Measurements from ENCODE around the gene MATCAP1. TPM values are rescaled to one million over a fixed set of nuclear protein-coding genes. Genes with fewer than 3 reads are reported as not detected.

Gene MATCAP1
- total and polyA plus RNA-seq, 2 of the 8 experiments (the other 6 are each of a cell fraction or from before 2014, with no cell fraction given): 22.9 to 27.5 TPM

GRCh38 chr16:67184453-67184994, 761 bp upstream of the MATCAP1 start:
- H3K27me3 ChIP-seq (replicated peaks in 1 of 4; ENCODE audit: control insufficient read depth in 3 of 4, extremely low read depth in 1 of 4, insufficient read depth in 3 of 4, low read length in 3 of 4): peaks cover 8 to 32% (median 19%) of the 10 kb centered on the region in 4 experiments
- H4K91ac ChIP-seq (replicated peaks; ENCODE audit: insufficient read length, low read length): no peak overlapping the region
- peaks cover 13% of the 10 kb centered on the region; the same call in 1 of the 2 replicates for H3K23me2 ChIP-seq (ENCODE audit: low read depth, low read length)
- peaks cover 0 to 17% (median 10%) of the 10 kb centered on the region in 4 experiments; a peak in 5 of 7 replicates for H3K4me1 ChIP-seq (replicated peaks in 1 of 4; ENCODE audit: control insufficient read depth in 3 of 4, insufficient read depth in 4 of 4, low read length in 3 of 4)
- H2BK12ac ChIP-seq (ENCODE audit: low read depth, low read length): no peak overlapping the region
- H3K23ac ChIP-seq (ENCODE audit: insufficient read length): no peak overlapping the region
- no peak overlapping the region; the same call in 1 of the 2 replicates for H3K18ac ChIP-seq (ENCODE audit: extremely low read depth, low read length)
- no peak overlapping the region for H2AK5ac ChIP-seq (ENCODE audit: low read depth, low read length)
- H3K56ac ChIP-seq (replicated peaks; ENCODE audit: insufficient read length, low read depth, low read length): no peak overlapping the region
- POLR2A ChIA-PET (ENCODE audit: partially characterized antibody): interaction anchor here (0.7 to 4.0 kb wide), 10 partner anchors 10 to 62 kb away, joined by 3 to 19 read pairs (median 4); partner anchors contain the start of genes HSF4 and NOL3
- WGBS, 2 experiments (ENCODE audit: extremely low coverage in 1 of 2, insufficient coverage in 1 of 2, insufficient read length in 1 of 2, insufficient replicate concordance in 2 of 2, low coverage in 1 of 2, low lambda C conversion rate in 2 of 2, missing lambda C conversion rate in 1 of 2): 13% methylated on average over 51 of the region's 59 CpGs; no CpG with 5 or more reads in 1 of the 2 experiments
- no peak overlapping the region for H4K5ac ChIP-seq (ENCODE audit: insufficient read length, low read depth, low read length)
- H4K8ac ChIP-seq (ENCODE audit: extremely low read depth, insufficient read depth, low read length): peak overlapping the region; percentile 90
- peak overlapping the region; percentile 17; the same call in 1 of the 2 replicates for H2AFZ ChIP-seq (ENCODE audit: low read length)
- H2BK120ac ChIP-seq (replicated peaks; ENCODE audit: low read depth, low read length): no peak overlapping the region
- no peak overlapping the region for H2BK20ac ChIP-seq (ENCODE audit: low read length)
- H3K4ac ChIP-seq (replicated peaks; ENCODE audit: insufficient read length, low read depth, low read length): no peak overlapping the region
- no peak overlapping the region for H2BK5ac ChIP-seq (ENCODE audit: low read depth, low read length)
- FAIRE-seq (no peak), DNase-seq (ENCODE audit: low read depth in 1 of 2, low spot score in 2 of 2) (peak in 1 of 2 experiments; percentile 70)
- H3K14ac ChIP-seq (ENCODE audit: insufficient read length): no peak overlapping the region
- H3K79me1 ChIP-seq (ENCODE audit: low read depth, low read length): no peaks in the 10 kb centered on the region
- no peak overlapping the region for H3K27ac ChIP-seq (ENCODE audit: low read depth, low read length)
- no peak overlapping the region for H2BK15ac ChIP-seq (ENCODE audit: low read length)
- no peak for TF ChIP-seq RXRA (IDR thresholded peaks at IDR 0.05; ENCODE audit: insufficient read depth, low read depth, low read length)
- TF ChIP-seq CREB1 (IDR thresholded peaks at IDR 0.05): no peak
- peak; percentile 32 for TF ChIP-seq KDM4A (IDR thresholded peaks at IDR 0.05; ENCODE audit: low read depth, low read length, severe bottlenecking)
- peak; percentile 76 for TF ChIP-seq SUZ12 (IDR thresholded peaks at IDR 0.05; ENCODE audit: low read length)
- no peak for TF ChIP-seq TAF7 (optimal IDR thresholded peaks at IDR 0.05; ENCODE audit: borderline replicate concordance, low read depth, low read length)
- TF ChIP-seq RNF2 (IDR thresholded peaks at IDR 0.05; ENCODE audit: borderline replicate concordance, low read depth, low read length, missing control alignments, poor library complexity, severe bottlenecking): peak; percentile 71
- peak; percentile 69 for TF ChIP-seq EZH2 (IDR thresholded peaks at IDR 0.05; ENCODE audit: low read depth, low read length, severe bottlenecking)
- peaks cover 0 to 5% of the 10 kb centered on the region in 2 experiments; a peak in 1 of 4 replicates for H3K79me2 ChIP-seq (ENCODE audit: control insufficient read depth in 1 of 2, insufficient read depth in 2 of 2, low read length in 2 of 2)
- H3K9me3 ChIP-seq (ENCODE audit: insufficient read depth in 2 of 2, low read depth in 1 of 2, low read length in 1 of 2): no peaks in the 10 kb centered on the region
- no peak overlapping the region for H3K9ac ChIP-seq (replicated peaks in 1 of 4; ENCODE audit: extremely low read depth in 1 of 4, low read depth in 3 of 4, low read length in 3 of 4)
- H3K36me3 ChIP-seq (ENCODE audit: control insufficient read depth in 2 of 4, insufficient read depth in 4 of 4, low read length in 3 of 4): no peaks in the 10 kb centered on the region; a peak in 1 of 8 replicates
- H3K4me2 ChIP-seq (ENCODE audit: insufficient read depth in 1 of 2, low read depth in 2 of 2, low read length in 2 of 2): peak overlapping the region; percentile 67 to 92
- H4K20me1 ChIP-seq (replicated peaks in 1 of 2; ENCODE audit: control insufficient read depth in 1 of 2, insufficient read depth in 2 of 2, low read length in 2 of 2): peaks cover 2 to 22% of the 10 kb centered on the region in 2 experiments
- CTCF ChIA-PET (ENCODE audit: partially characterized antibody): interaction anchor here (0.5 to 9.3 kb wide), 28 partner anchors 10 to 459 kb away, joined by 3 to 151 read pairs (median 4); partner anchors contain the start of genes ELMO3, FBXL8, FHOD1 and HSF4
- H3K4me3 ChIP-seq (ENCODE audit: extremely low read depth in 1 of 4, insufficient read depth in 2 of 4, low read depth in 3 of 4, low read length in 4 of 4): peak overlapping the region; percentile 73 to 90 (median 85)
